Measurements from ENCODE around the gene SMIM30. TPM values are rescaled to one million over a fixed set of nuclear protein-coding genes. Genes with fewer than 3 reads are reported as not detected.

The SMIM30 gene
- total and polyA plus RNA-seq, 2 of the 8 experiments (the other 6 are each of a cell fraction or from before 2014, with no cell fraction given), result 35.2 to 49.7 TPM

GRCh38 chr7:113083132-113083815, 35.1 kb downstream of the SMIM30 start:
- no peak overlapping the region for H3K27ac ChIP-seq (ENCODE audit: low read depth, low read length)
- H2BK120ac ChIP-seq (replicated peaks; ENCODE audit: low read depth, low read length), result no peak overlapping the region
- H3K4ac ChIP-seq (replicated peaks; ENCODE audit: insufficient read length, low read depth, low read length), result no peak overlapping the region
- no peak overlapping the region for H4K91ac ChIP-seq (replicated peaks; ENCODE audit: insufficient read length, low read length)
- no peaks in the 10 kb centered on the region for H3K79me2 ChIP-seq (ENCODE audit: control insufficient read depth in 1 of 2, insufficient read depth in 2 of 2, low read length in 2 of 2)
- no peak overlapping the region for H3K4me2 ChIP-seq (ENCODE audit: insufficient read depth in 1 of 2, low read depth in 2 of 2, low read length in 2 of 2)
- H3K4me3 ChIP-seq (ENCODE audit: extremely low read depth in 1 of 4, insufficient read depth in 2 of 4, low read depth in 3 of 4, low read length in 4 of 4), result no peak overlapping the region
- no peaks in the 10 kb centered on the region for H3K36me3 ChIP-seq (ENCODE audit: control insufficient read depth in 2 of 4, insufficient read depth in 4 of 4, low read length in 3 of 4)
- H4K5ac ChIP-seq (ENCODE audit: insufficient read length, low read depth, low read length), result no peak overlapping the region
- TF ChIP-seq SP1 (IDR thresholded peaks at IDR 0.05; ENCODE audit: low read depth, low read length), result no peak
- H4K8ac ChIP-seq (ENCODE audit: extremely low read depth, insufficient read depth, low read length), result no peak overlapping the region
- H3K9ac ChIP-seq (replicated peaks in 1 of 4; ENCODE audit: extremely low read depth in 1 of 4, low read depth in 3 of 4, low read length in 3 of 4), result no peak overlapping the region
- H4K20me1 ChIP-seq (replicated peaks in 1 of 2; ENCODE audit: control insufficient read depth in 1 of 2, insufficient read depth in 2 of 2, low read length in 2 of 2), result peaks cover 0 to 4% of the 10 kb centered on the region in 2 experiments
- no peak overlapping the region for H2AK5ac ChIP-seq (ENCODE audit: low read depth, low read length)
- H3K79me1 ChIP-seq (ENCODE audit: low read depth, low read length), result no peaks in the 10 kb centered on the region
- H3K4me1 ChIP-seq (replicated peaks in 1 of 4; ENCODE audit: control insufficient read depth in 3 of 4, insufficient read depth in 4 of 4, low read length in 3 of 4), result peaks cover 0 to 9% (median 4%) of the 10 kb centered on the region in 4 experiments; a peak in 4 of 7 replicates
- ChIA-PET CTCF (ENCODE audit: partially characterized antibody) (interaction anchor here (1.1 kb wide), 1 partner anchor 172 kb away, joined by 3 read pairs; no protein-coding TSS in a partner anchor), POLR2A (ENCODE audit: partially characterized antibody) (no interaction called here)
- no peak overlapping the region for H2BK12ac ChIP-seq (ENCODE audit: low read depth, low read length)
- no peak overlapping the region for H3K18ac ChIP-seq (ENCODE audit: extremely low read depth, low read length)
- whole genome bisulfite sequencing, 2 experiments (ENCODE audit: extremely low coverage in 1 of 2, insufficient coverage in 1 of 2, insufficient read length in 1 of 2, insufficient replicate concordance in 2 of 2, low coverage in 1 of 2, low lambda C conversion rate in 2 of 2, missing lambda C conversion rate in 1 of 2), result 50% methylated on average over 1 of the region's 1 CpG; no CpG with 5 or more reads in 1 of the 2 experiments
- H3K9me3 ChIP-seq (ENCODE audit: insufficient read depth in 2 of 2, low read depth in 1 of 2, low read length in 1 of 2), result no peaks in the 10 kb centered on the region
- no peak overlapping the region for H3K14ac ChIP-seq (ENCODE audit: insufficient read length)
- H2BK20ac ChIP-seq (ENCODE audit: low read length), result no peak overlapping the region
- no peak overlapping the region for H3K23ac ChIP-seq (ENCODE audit: insufficient read length)
- peaks cover 2% of the 10 kb centered on the region; the same call in 1 of the 2 replicates for H3K23me2 ChIP-seq (ENCODE audit: low read depth, low read length)
- H3K27me3 ChIP-seq (replicated peaks in 1 of 4; ENCODE audit: control insufficient read depth in 3 of 4, extremely low read depth in 1 of 4, insufficient read depth in 3 of 4, low read length in 3 of 4), result peaks cover 18 to 64% (median 43%) of the 10 kb centered on the region in 4 experiments
- H2BK15ac ChIP-seq (ENCODE audit: low read length), result no peak overlapping the region
- no peak overlapping the region for H2AFZ ChIP-seq (ENCODE audit: low read length)
- DNase-seq (ENCODE audit: low read depth in 1 of 2, low spot score in 2 of 2) (no peak), FAIRE-seq (no peak)
- H3K56ac ChIP-seq (replicated peaks; ENCODE audit: insufficient read length, low read depth, low read length), result no peak overlapping the region
- H2BK5ac ChIP-seq (ENCODE audit: low read depth, low read length), result no peak overlapping the region

Data from H1 (cell line).